Pons (tissue), 1 donor: ENCODE results near the gene APOA5.
"Not testable (repeated sequence)": the region's sequence is repeated elsewhere in the genome, so short reads cannot be mapped to it uniquely, and the experiment has no call there.

Source experiments
- DNase-seq: peaks from one replicate; pipeline ENCODE4 v3.0.0-alpha.2; 2016; ENCODE audit warnings: low spot score

APOA5 gene

DNA sequence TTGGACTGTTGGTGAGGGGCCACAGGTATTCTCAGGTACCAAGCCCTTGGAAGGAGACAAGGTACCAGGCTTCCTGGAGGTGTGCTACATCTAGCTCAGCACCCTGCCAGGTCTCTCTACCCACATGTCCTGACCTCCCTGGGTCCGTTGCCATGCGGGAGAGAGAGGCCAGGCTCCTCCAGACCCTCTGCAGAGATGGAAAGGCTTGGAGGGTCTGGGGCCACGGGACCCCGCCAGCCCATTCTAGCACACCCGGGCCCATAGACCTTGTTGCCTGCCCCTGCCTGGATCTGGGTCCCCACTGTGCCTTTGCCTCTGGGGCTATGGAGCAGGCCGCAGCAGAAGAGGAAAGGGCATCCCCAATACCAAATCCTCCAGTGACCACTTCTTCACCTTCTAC is 35.8 kb upstream of the APOA5 start:
- DNase-seq, result no peak

DNA sequence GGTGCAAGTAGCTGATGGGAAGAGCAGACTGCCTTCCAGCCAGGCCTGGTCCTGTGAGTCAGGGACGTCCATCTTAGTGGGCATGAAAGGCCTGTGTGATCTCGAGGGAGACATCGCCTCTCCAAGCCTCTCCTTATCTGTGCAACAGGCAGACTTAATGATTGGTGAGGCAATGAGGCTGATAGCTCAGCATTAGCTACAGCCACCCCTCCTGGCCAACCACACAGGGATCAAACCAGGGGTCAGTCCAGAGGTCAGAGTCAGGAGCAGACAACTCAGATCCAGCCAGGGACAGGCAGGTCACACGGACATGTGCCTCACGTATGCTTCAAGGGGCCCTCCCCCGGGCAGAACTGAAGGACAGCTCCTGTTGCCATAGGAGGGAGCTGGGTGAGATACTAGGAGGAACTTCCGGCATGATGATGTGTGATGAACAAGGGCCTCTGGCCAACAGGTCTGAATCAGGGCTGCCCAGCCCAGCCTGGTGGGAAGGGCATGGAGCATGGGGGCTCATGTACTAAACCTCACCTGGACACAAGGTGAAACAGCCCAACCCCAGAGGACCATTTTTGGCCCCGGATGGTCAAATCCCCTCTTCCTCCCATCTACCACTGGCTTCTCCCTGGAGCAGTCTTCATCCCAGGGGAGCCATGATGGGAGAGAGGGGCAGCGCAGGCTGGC is 35.2 kb upstream of the APOA5 start:
- no peak for DNase-seq

DNA sequence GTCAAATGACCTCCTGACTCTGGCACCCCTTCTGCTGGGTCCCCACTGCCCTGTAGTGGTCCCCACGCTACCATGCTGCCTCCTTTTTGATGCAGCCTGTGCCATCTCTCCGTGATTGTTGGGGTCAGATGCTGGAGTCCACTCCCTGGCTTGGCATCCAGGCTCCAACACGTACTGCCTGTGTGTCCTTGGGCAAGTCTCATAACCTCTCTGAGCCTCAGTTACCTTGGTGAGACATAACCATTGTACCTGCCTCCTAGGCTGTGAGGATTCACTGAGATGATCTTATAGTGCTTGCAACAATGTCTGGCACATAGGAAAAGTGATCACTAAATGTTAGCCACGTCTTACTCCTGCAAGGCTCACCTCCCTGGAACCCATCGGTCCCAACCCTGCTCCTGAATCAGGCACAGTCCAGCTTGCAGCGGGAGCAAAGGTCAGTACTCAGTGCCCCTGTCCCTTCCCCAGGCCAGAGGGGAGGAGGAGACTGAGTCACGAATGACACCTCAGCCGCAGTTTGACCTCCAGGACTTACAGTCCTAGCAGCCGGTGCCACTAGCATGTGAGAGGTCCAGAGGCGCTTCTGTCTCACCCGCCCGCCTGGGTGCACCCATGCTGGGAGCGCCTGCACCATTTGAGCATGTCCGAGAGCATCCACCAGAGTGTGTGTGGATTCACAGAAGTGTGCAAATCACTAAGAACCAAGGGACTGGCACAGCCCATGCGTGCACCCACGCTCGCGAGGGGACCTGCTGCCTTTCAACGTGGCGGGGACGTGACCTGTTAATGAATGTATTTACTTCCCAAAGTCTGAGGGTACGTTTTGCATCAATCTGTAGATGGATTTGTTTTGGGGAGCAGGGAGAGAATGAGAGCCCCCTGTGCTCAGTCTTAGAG is 34.4 kb upstream of the APOA5 start:
- DNase-seq, result no peak

DNA sequence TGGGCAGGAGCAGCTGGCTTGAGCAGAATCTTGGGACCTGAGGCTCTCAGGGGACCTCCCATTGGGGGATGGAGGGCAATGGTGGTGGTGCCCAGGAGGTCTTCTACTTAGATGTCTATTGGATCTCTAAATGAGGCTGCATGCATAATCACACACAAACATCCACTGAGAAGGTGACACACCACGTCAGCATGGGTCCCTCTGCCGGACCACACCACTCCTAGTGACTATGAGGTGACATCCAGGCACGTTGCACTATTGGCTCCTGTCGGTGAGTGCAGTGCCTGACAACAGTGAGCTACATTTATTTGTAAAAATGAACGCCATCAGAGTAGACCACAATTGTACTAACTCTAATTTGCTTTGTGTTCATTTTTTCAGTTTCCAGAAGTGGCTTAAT is 33.8 kb upstream of the APOA5 start:
- DNase-seq, result no peak

DNA sequence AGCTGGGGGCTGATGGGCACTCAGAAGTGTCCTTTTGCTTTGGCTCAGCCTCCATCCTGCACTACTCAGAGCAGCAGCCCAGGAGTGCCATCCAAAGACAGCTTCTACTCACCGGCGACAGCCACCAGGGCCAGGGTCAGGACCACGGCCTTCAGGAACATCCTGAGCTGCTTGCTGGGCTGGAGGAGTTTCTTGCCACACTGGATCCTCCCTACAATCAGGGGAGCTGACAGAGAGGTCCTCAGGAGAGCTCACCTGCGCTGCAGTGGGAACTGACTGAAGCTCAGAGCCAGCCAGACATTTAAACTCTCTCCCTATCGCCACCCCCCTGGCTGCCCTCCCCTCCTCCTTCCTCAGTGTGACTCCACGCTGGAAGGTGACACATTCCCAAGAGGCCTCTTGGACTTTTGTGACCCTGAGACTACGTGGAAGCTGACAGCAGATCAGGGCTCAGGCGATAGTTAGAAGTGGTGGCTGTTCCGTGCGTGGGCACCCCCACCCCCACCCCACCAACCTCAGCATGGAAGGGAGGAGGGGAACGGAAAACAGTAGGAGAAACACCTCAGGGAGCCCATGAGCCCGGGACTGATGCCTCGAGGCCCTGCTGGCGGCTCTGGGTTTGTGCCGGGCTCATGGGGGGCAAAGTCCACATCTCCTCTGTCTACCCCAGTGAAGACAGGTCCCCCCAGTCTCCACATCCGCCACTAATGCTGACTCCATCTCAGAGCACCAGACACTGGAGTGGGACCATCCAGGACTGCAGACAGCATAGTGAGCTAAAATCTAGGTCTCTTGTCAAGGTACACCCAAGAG is 31.6 kb upstream of the APOA5 start, which contains the start of gene APOA4:
APOA4 (minus strand) TSS at position 274 of the 813 bp plus-strand sequence; CDS start at position 161, 113 bp downstream.
- no peak for DNase-seq

DNA sequence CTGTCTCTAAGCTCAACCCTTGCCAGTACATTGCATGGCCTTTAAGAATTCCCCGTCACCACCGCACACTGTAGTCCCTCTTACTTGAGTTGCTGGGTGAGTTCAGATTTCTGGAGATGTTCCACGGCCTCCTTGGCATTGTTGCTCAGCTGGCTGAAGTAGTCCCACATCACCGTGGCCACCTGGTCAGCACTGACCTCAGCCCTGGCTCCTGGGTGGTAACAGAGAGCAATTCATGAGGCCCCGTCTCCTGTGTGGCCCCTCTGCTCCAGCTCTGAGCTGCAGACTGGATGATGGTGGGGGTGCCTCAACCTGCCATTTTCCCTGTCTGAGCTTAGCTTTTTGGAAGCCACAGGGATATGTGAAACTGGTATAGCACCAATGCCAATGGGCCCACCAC is 30.9 kb upstream of the APOA5 start:
- no peak for DNase-seq

DNA sequence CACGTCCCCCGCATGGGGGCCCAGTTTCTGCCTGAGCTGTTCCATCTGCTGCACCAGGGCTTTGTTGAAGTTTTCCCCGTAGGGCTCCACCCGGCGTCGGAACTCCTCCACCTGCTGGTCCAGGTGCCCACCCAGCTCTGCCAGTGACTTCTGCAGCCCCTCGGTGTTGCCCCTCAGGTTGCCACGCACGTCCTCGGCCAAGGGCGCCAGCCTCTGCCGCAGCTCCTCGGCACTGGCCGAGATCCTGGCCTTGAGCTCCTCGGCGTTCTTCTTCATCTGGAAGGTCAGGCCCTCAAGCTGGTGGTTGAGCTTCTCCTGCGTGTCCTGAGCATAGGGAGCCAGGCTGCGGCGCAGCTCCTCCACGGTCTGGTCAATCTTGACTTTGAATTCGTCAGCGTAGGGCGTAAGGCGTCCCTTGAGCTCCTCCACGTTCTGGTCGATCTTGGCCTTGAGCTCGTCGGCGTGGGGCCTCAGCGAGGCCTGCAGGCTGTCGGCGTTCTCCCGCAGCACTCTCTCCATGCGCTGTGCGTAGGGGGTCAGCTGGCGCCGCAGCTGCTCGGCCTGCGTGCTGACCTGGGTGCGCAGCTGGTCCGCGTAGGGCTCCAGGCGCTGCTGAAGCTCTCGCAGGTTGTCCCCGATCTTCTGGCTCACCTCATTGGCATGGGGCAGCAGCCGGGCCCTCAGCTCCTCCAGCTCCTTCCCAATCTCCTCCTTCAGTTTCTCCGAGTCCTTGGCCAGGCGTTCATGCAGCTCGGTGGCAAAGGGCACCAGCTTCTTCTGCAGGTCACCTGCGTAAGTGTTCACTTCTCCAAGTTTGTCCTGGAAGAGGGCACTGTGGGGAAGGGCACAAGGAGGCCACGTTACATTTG is 29.6 kb upstream of the APOA5 start:
- DNase-seq, result no peak

DNA sequence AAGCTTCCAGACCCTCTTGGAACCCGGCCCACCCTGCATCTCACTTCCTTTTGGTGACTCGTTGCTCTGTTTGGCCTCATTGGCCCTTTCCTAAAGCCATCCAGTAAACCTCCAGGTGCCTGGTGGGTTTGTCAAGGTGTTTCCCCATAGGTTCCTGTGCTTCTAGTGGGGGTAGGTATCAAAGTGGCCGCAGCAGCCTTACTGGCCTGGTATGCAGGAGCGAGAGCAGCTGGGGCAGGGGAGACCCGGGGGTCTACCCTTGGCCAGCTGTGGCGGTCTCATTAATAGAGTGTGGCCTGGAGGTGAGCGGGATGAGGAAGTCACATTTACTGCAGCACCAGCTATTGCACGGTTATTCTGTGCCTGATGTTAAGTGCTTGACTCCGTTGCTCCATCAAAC is 27.4 kb upstream of the APOA5 start:
- DNase-seq, result no peak

DNA sequence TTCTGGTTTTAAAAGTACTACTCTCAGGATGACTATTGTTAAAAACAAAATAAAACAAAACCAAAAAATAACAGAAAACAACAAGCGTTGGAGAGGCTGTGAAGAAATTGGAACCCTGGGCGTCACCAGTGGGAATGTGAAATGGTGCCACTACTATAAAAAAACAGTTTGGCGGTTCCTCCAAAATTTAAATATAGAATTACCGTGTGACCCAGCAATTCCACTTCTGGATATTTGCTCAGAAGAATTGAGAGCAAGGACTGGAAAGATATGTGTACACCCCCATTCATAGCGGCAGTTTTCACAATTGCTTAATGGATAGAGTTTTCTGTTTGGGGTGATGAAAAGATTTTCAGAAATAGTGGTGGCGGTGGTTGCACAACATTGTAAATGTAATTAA is 22.8 kb upstream of the APOA5 start:
- DNase-seq, result no peak

DNA sequence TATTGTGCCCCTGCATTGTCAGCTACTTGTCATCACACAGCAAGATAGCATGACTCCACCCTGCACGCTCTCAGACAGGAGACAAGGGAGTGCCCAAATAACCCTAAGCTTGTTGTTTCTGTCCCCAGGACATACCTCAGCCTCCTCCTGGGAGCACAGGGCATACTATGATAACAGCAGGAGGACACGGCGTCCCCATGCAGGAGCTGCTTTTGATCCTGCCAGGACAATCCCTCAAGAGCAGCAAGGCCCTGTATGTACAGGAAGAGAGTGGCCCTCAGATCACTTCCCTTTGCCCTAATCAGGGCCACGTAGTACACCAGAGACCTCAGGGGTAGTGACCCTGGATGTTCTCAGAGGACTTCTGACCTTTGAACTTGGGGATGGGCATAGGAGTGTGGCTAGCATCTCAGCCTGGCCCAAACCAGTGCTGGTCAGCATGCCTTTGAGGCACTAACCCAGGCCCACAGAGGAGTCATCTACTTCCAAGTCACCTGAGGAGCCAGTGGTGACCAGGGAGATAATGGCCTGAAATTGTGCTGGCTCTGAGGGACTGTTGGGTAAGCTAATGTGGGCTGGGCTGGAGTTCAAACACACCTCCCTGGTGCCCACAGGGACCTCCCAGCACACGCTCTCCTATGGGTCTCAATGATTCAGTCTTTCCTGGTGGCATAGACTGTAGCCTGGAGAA is 22.2 kb upstream of the APOA5 start:
- DNase-seq, result no peak

DNA sequence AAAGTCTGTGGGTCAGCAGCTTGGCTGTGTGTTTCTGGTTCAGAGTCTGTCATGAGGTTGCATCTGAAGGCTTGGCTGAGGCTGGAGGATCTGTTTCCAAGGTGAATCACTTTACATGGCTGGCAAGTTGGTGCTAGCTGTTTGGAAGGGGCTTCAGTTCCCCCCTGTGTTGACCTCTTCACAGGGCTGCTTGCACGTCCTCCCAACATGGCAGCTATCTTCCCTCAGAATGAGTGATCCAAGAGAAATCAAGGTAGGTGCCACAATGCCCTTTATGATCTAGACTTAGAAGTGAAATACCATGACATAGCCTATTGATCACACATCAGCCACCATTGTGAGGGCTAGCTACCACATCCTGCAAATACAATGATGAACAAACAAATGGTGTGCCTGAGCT is 21.5 kb upstream of the APOA5 start:
- no peak for DNase-seq

DNA sequence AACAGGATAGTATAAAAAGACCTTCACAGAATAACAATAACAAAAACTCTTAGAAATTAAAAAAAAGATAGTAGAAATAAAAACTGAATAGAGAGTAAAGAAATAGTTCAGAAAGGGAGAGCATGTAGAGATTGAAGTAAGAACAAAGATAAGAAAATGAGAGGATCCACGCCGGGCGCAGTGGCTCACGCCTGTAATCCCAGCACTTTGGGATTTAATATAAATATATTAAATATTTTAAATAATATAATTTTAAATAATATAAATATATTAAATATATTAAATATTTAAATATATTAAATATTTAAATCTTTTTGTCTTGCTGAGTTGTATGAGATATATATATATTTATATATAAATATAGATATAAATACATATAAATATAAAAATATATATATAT is 20.4 kb upstream of the APOA5 start:
- DNase-seq, result no peak

DNA sequence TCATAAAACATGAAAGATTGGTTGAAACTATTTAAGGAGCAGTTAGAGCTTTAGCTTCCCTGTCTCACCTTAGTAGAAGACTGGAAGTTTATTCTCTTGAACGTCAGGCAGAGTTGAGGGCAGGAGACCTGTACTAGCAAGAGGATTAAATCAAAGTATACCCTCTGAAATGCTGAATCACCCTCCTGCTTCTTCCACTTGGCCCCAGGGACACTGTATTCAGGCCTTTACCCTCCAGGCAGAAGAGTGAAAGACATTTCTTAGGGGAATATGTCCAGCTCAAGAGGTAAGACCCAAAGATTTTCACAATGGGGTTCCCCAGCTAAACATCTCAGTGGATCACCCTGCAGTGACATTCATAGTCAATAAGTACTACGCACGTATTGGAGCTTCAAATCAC is 19.5 kb upstream of the APOA5 start:
- no peak for DNase-seq

DNA sequence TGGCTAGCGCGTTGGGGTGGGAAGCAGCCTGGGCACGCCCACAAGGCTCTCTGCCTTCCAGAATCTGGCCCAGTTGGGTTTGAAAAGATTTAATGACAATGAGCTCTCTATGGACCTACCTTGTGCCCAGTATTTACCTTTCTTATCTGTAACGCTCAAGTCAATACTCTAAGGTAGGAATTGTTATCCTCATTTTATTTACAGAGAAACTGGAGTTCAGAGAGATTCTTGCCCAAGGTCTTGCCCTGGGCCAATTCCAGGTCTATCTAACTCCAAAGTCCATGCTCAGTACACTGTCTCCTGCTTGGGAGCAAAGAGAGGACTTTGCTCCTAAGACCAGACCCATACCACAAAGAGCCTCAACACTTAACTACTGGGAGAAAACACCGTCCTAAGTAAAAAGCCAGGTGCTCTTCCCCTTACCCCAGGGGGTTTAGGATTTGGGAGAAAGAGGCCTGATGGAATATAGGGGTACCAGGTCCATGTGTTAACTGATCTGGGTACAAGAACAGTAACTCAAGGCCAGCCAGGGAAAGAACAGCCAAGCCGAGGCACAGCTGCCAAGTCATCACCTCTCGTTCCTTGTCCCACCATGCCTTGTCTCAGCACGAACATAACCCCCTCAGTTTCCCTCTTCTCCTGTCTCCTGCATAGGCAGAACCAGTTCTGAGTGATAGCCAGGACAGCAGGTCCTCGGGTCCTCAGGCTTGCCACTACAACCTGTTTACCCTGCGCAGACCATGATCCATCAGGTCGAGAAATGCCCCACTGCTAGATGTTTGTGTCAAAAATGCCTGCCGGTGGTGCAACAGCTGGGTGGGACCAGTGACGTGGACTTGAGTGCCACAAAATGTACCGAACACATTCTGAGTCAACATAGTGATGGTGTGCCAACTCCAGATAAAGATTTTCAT is 16.8 kb upstream of the APOA5 start:
- no peak for DNase-seq

DNA sequence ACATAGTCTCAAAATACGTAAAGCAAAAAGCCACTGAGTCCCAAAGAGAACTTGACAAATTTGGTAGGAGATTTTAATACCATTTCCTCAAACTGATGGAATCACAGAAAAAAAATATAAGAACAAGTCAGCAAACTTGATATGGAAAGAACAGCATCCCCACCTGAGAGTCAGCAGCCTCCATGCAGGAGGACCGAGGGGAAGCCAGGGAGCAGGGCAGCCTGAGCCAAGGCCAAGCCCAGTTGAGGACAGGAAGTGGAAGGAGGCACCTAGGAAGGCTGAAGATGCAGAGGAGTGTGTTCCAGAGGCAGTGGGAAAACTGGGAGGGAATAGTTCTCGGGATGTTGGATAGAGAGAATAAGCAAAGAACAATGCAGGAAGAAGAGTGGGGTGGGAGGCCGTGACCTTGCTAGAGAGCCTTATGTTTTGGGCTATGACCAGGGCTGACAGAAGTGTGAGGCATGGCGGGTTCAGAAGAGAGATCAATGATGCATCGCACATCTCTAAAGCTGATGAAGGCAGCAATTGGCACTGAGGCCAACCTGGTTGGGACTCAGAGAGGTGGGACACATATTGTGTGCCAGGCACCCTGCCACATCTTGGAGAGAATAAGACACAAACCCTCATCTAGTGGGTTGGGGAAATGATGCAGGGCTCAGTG is 16.1 kb upstream of the APOA5 start:
- no peak for DNase-seq

DNA sequence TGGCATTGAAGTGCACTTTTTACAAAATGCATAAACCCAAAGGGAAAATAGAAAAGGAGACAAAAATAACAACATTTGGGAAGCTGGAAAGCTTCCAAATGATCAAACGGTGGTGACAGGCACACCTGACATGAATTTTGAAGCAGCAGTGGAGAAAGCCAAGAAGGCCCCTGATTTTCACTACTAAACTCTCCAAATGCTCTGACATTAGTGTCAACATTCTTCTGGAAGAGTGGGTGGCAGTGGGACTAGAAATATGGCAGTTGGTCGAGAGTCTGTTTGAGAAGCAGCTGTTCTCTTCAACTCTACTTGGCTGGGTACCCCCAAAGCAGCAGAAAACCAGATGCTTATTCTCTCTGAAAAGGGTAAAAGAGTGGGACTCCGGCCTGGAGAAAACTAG is 12.3 kb upstream of the APOA5 start:
- DNase-seq, result no peak

DNA sequence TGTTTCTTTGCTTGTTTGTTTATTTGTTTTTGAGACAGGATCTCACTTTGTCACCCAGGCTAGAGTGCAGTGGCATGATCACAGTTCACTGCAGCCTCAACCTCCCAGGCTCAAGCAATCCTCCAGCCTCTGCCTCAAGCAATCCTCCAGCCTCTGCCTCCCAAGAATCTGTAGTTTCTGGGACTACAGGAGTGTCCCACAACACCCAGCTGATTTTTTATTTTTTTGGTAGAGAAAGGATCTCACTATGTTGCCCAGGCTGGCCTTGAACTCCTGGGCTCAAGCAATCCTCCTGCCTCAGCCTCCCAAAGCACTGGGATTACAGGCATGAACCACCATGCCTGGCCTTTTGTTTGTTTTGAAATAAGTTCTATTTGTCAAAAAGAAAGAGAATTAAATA is 10.0 kb upstream of the APOA5 start:
- not testable (repeated sequence) for DNase-seq

DNA sequence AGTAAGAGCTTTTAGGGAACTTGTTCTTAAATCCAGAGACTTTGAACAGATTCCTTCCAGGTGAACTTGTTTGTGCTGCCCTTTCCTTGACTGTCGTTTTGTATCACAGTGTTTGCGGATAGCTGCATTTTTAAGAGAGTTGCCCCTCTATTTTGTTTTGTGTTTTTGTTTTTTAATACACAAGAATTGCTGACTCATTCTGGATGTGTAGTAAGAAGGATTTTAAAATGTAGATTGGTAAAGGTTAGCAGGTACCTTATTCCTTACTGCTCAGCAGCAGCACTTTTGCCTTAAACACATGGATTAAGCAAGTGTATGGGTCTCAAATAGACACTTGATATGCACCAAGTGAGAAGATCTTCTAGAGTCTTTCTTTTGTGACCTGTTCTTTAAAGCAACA is 8.9 kb upstream of the APOA5 start:
- DNase-seq, result no peak

DNA sequence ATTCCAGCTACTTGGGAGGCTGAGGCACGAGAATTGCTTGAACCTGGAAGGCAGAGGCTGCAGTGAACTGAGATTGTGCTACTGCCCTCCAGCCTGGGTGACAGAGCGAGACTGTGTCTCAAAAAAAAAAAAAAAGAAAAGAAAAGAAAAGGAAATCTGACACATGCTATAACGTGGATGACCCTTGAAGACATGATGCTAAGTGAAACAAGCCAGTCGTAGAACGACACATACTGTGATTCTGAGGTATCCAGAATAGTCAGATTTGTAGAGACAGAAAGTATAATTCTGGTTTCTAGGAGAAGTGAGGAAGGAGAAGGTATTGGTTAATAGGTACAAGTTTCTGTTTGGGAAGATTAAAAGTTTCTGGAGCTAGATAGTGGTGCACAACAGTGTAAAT is 6.7 kb upstream of the APOA5 start:
- no peak for DNase-seq
